Loucy (cell line): ENCODE results near the gene GABBR2.

ENCODE experiments used
- H2AFZ ChIP-seq: fragments of 200-600 bp; sonication (generic); 2 replicates; pipeline ENCODE4 v1.6.0; 2016; ENCODE audit warnings: antibody characterized with exemption, mild to moderate bottlenecking, low read length, moderate library complexity
- H3F3A ChIP-seq: fragments of 200-600 bp; 2 replicates; pipeline ENCODE4 v1.6.0; 2016; ENCODE audit warnings: antibody characterized with exemption, low read depth, mild to moderate bottlenecking
- H3K27me3 ChIP-seq: fragments of 200-600 bp; sonication (generic); 2 replicates; pipeline ENCODE4 v1.6.1; 2014; ENCODE audit warnings: low read length, mild to moderate bottlenecking; ENCODE audit not compliant: insufficient read depth, poor library complexity, severe bottlenecking
- H3K36me3 ChIP-seq: fragments of 200-600 bp; sonication (generic); 2 replicates; pipeline ENCODE4 v1.6.1; 2016; ENCODE audit warnings: low read length; ENCODE audit not compliant: insufficient read depth
- H3K4me1 ChIP-seq: fragments of 200-600 bp; sonication (generic); 2 replicates; pipeline ENCODE4 v1.5.1; 2014; ENCODE audit warnings: low read length, mild to moderate bottlenecking; ENCODE audit not compliant: insufficient read depth, poor library complexity, severe bottlenecking
- H3K4me2 ChIP-seq: fragments of 200-600 bp; sonication (generic); 2 replicates; pipeline ENCODE4 v1.6.0; 2014; ENCODE audit warnings: antibody characterized with exemption, low read length, low read depth, mild to moderate bottlenecking; ENCODE audit not compliant: poor library complexity, severe bottlenecking
- H3K4me3 ChIP-seq: fragments of 200-600 bp; sonication (generic); 2 replicates; pipeline ENCODE4 v1.5.1; 2014; ENCODE audit warnings: low read length, mild to moderate bottlenecking, mixed read lengths; ENCODE audit not compliant: poor library complexity, severe bottlenecking
- H3K79me2 ChIP-seq: fragments of 200-600 bp; sonication (generic); 2 replicates; pipeline ENCODE4 v1.6.1; 2014; ENCODE audit warnings: low read length; ENCODE audit not compliant: insufficient read depth
- H3K9ac ChIP-seq: fragments of 200-600 bp; sonication (generic); 2 replicates; pipeline ENCODE4 v1.6.0; 2014; ENCODE audit warnings: mild to moderate bottlenecking, low read depth, low read length, moderate library complexity; ENCODE audit not compliant: poor library complexity, severe bottlenecking
- H3K9me2 ChIP-seq: fragments of 200-600 bp; sonication (generic); replicated peaks from 2 replicates; pipeline ENCODE4 v1.6.1; 2016; ENCODE audit warnings: low read depth, low read length, mixed read lengths
- H3K9me3 ChIP-seq: fragments of 200-600 bp; sonication (generic); 2 replicates; pipeline ENCODE4 v1.6.1; 2014; ENCODE audit warnings: mild to moderate bottlenecking, antibody characterized with exemption, low read length, low read depth; ENCODE audit not compliant: insufficient read depth
- H4K20me1 ChIP-seq: fragments of 200-600 bp; sonication (generic); 2 replicates; pipeline ENCODE4 v1.6.0; 2014; ENCODE audit warnings: antibody characterized with exemption, low read length, mild to moderate bottlenecking; ENCODE audit not compliant: insufficient read depth, poor library complexity, severe bottlenecking
- CTCF ChIP-seq: fragments of 200-600 bp; sonication (generic); conservative IDR thresholded peaks from 2 replicates; pipeline ENCODE4 v1.5.1; 2014; ENCODE audit warnings: mild to moderate bottlenecking, antibody characterized with exemption, low read length
- EZH2phosphoT487 ChIP-seq: fragments of 200-600 bp; IDR thresholded peaks from 2 replicates; pipeline ENCODE4 v1.6.1; 2018; ENCODE audit warnings: antibody characterized with exemption, mild to moderate bottlenecking, moderate library complexity, borderline replicate concordance

GABBR2 gene

GRCh38 chr9:98335661-98336060, 373.1 kb downstream of the GABBR2 start:
- Histone ChIP-seq H3K4me3 (no peak overlapping the region), H3K36me3 (no peaks in the 10 kb centered on the region), H3K4me1 (no peaks in the 10 kb centered on the region), H3K9me3 (no peaks in the 10 kb centered on the region), H3K9me2 (no peaks in the 10 kb centered on the region), H3F3A (no peaks in the 10 kb centered on the region), H3K79me2 (no peaks in the 10 kb centered on the region), H3K27me3 (no peaks in the 10 kb centered on the region), H3K9ac (no peak overlapping the region), H2AFZ (no peak overlapping the region), H4K20me1 (no peaks in the 10 kb centered on the region), H3K4me2 (no peak overlapping the region)
- TF ChIP-seq EZH2phosphoT487 (no peak), CTCF (no peak)

GRCh38 chr9:98334796-98335195, 373.9 kb downstream of the GABBR2 start:
- Histone ChIP-seq H4K20me1 (no peaks in the 10 kb centered on the region), H3K4me3 (no peak overlapping the region), H3K4me1 (no peaks in the 10 kb centered on the region), H3K9me3 (no peaks in the 10 kb centered on the region), H3F3A (no peaks in the 10 kb centered on the region), H3K9me2 (no peaks in the 10 kb centered on the region), H3K9ac (no peak overlapping the region), H3K36me3 (no peaks in the 10 kb centered on the region), H3K4me2 (no peak overlapping the region), H3K27me3 (no peaks in the 10 kb centered on the region), H2AFZ (no peak overlapping the region), H3K79me2 (no peaks in the 10 kb centered on the region)
- TF ChIP-seq EZH2phosphoT487 (no peak), CTCF (no peak)

- H2AFZ ChIP-seq, result no peak overlapping the region
- TF ChIP-seq EZH2phosphoT487 (no peak), CTCF (no peak)
- H3K36me3 ChIP-seq, result no peaks in the 10 kb centered on the region
- no peak overlapping the region for H3K9ac ChIP-seq
- no peaks in the 10 kb centered on the region for H4K20me1 ChIP-seq
- no peaks in the 10 kb centered on the region for H3K9me2 ChIP-seq
- H3K9me3 ChIP-seq, result no peaks in the 10 kb centered on the region
- no peaks in the 10 kb centered on the region for H3K79me2 ChIP-seq
- no peaks in the 10 kb centered on the region for H3K4me1 ChIP-seq
- H3K27me3 ChIP-seq, result no peaks in the 10 kb centered on the region
- H3F3A ChIP-seq, result no peaks in the 10 kb centered on the region
- H3K4me3 ChIP-seq, result no peak overlapping the region
- no peak overlapping the region for H3K4me2 ChIP-seq
These were observed 374.8 kb downstream of the GABBR2 start for GRCh38 chr9:98333703-98334582.
